Measurements from ENCODE around the gene DYNC2H1. TPM values are rescaled to one million over a fixed set of nuclear protein-coding genes. Genes with fewer than 3 reads are reported as not detected.

The DYNC2H1 gene
- total and polyA plus RNA-seq, 3 donors from 2014 or later, result 28.7 to 43.1 (median 31.5) TPM

DNA sequence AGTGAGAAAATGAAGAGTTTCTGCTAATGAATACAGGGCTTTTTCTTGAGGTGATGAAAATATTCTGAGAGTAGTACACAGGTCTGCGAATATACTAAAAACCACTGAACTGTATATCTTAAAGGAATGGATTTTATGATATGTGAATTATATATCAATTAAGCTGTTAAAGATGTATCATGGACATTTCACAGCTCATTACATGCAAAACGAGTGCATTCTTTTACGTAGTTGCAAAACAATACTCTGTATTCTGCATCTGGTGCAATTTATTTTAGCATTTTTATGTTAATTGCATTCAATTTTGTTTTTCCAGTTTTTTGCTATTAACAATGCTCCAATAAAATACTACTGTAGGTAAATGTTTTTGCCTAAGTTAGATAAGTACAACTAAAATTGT lies 411.6 kb downstream of the DYNC2H1 start:
- Histone ChIP-seq H3K4me1 (no peaks in the 10 kb centered on the region), H3K36me3 (ENCODE audit: low read depth, missing control alignments) (no peaks in the 10 kb centered on the region), H3K27me3 (no peaks in the 10 kb centered on the region), H3K9me3 (no peaks in the 10 kb centered on the region), H3K4me3 (no peak overlapping the region), H3K27ac (no peak overlapping the region)
- WGBS, 2 donors, result 78 to 89% methylated on average over 3 of the region's 3 CpGs
- no peak for TF ChIP-seq POLR2A (IDR thresholded peaks at IDR 0.05)
- TF ChIP-seq, protein P1, sequence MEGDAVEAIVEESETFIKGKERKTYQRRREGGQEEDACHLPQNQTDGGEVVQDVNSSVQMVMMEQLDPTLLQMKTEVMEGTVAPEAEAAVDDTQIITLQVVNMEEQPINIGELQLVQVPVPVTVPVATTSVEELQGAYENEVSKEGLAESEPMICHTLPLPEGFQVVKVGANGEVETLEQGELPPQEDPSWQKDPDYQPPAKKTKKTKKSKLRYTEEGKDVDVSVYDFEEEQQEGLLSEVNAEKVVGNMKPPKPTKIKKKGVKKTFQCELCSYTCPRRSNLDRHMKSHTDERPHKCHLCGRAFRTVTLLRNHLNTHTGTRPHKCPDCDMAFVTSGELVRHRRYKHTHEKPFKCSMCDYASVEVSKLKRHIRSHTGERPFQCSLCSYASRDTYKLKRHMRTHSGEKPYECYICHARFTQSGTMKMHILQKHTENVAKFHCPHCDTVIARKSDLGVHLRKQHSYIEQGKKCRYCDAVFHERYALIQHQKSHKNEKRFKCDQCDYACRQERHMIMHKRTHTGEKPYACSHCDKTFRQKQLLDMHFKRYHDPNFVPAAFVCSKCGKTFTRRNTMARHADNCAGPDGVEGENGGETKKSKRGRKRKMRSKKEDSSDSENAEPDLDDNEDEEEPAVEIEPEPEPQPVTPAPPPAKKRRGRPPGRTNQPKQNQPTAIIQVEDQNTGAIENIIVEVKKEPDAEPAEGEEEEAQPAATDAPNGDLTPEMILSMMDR (IDR thresholded peaks at IDR 0.05), result no peak
- intact Hi-C loops (cut with DNase I; ENCODE audit: low total_unique reads), result no loop called here
- DNase-seq, result no peak

GRCh38 chr11:103525069-103525468 lies 415.8 kb downstream of the DYNC2H1 start:
- Histone ChIP-seq H3K4me3 (no peak overlapping the region), H3K9me3 (no peaks in the 10 kb centered on the region), H3K27ac (no peak overlapping the region), H3K27me3 (no peaks in the 10 kb centered on the region), H3K4me1 (no peaks in the 10 kb centered on the region), H3K36me3 (ENCODE audit: low read depth, missing control alignments) (no peaks in the 10 kb centered on the region)
- TF ChIP-seq, protein P1 (IDR thresholded peaks at IDR 0.05), result no peak
- TF ChIP-seq POLR2A (IDR thresholded peaks at IDR 0.05), result no peak
- no peak for DNase-seq
- intact Hi-C loops (cut with DNase I; ENCODE audit: low total_unique reads), result no loop called here
- WGBS, 2 donors, result 50 to 58% methylated on average over 2 of the region's 2 CpGs

DNA sequence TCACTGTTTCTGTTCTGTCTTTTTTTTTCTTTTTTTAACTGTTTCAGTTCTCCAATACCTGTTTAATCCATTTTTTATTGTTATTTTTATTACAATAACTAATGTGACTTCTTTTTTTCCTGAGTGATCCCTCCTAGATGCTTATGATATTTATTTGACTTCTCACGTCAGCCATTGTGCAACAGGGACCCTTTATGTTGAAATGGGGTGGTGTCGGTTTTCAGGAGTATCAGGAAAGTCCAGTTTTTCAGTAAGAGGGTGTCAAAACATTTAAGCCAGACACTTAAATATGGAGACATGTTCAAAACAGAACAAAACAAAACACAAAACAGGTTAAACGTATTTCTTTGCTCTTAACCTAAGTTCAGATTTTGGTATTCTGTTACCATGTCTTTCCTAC lies 418.8 kb downstream of the DYNC2H1 start:
- H3K4me3 ChIP-seq, result no peak overlapping the region
- intact Hi-C loops (cut with DNase I; ENCODE audit: low total_unique reads), result no loop called here
- no peak overlapping the region for H3K27ac ChIP-seq
- 55 to 59% methylated on average over 3 of the region's 3 CpGs for WGBS, 2 donors
- H3K27me3 ChIP-seq, result no peaks in the 10 kb centered on the region
- H3K36me3 ChIP-seq (ENCODE audit: low read depth, missing control alignments), result no peaks in the 10 kb centered on the region
- H3K4me1 ChIP-seq, result no peaks in the 10 kb centered on the region
- H3K9me3 ChIP-seq, result no peaks in the 10 kb centered on the region
- no peak for DNase-seq
- TF ChIP-seq, protein P1 (IDR thresholded peaks at IDR 0.05), result no peak
- TF ChIP-seq POLR2A (IDR thresholded peaks at IDR 0.05), result no peak

DNA sequence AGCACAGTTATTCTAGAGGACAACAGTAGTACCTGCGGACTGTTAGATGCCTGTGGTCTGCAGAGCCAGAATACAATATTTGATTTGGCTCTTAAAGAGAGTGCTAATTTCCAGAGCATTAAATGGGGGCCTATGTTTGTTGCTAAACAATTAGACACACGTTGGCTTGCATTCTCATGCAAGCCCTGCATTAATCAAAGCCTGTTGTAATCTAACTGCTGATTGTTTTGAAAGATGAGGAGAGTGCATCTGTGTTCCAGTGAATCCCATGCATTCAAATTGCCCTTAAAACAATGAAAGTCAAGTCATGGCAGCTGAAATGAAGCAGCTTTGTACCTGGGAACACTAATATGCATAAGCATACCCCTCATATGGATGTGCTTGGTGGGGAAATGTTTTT lies 419.4 kb downstream of the DYNC2H1 start:
- no peak for TF ChIP-seq POLR2A (IDR thresholded peaks at IDR 0.05)
- TF ChIP-seq, protein P1 (IDR thresholded peaks at IDR 0.05), result no peak
- WGBS, 2 donors, result 28 to 58% methylated on average over 2 of the region's 2 CpGs
- intact Hi-C loops (cut with DNase I; ENCODE audit: low total_unique reads), result no loop called here
- no peaks in the 10 kb centered on the region for H3K9me3 ChIP-seq
- no peak for DNase-seq
- no peak overlapping the region for H3K27ac ChIP-seq
- no peaks in the 10 kb centered on the region for H3K27me3 ChIP-seq
- H3K36me3 ChIP-seq (ENCODE audit: low read depth, missing control alignments), result no peaks in the 10 kb centered on the region
- no peaks in the 10 kb centered on the region for H3K4me1 ChIP-seq
- no peak overlapping the region for H3K4me3 ChIP-seq

- H3K4me3 ChIP-seq, result no peak overlapping the region
- 62 to 73% methylated on average over 4 of the region's 4 CpGs for WGBS, 2 donors
- DNase-seq, result no peak
- no peak overlapping the region for H3K27ac ChIP-seq
- H3K4me1 ChIP-seq, result no peaks in the 10 kb centered on the region
- TF ChIP-seq POLR2A (IDR thresholded peaks at IDR 0.05), result no peak
- TF ChIP-seq, protein P1 (IDR thresholded peaks at IDR 0.05), result no peak
- H3K36me3 ChIP-seq (ENCODE audit: low read depth, missing control alignments), result no peaks in the 10 kb centered on the region
- intact Hi-C loops (cut with DNase I; ENCODE audit: low total_unique reads), result no loop called here
- no peaks in the 10 kb centered on the region for H3K27me3 ChIP-seq
- H3K9me3 ChIP-seq, result no peaks in the 10 kb centered on the region
Measured at GRCh38 chr11:103529181-103529684, 420.0 kb downstream of the DYNC2H1 start.
